Transverse colon (tissue), 4 donors: ENCODE data around the gene PTGR2. TPM values are rescaled to one million over a fixed set of nuclear protein-coding genes. Genes with fewer than 3 reads are reported as not detected.
"Not testable (repeated sequence)": the region's sequence is repeated elsewhere in the genome, so short reads cannot be mapped to it uniquely, and the experiment has no call there.

Experiments
- DNase-seq: peaks from one replicate; pipeline ENCODE4 v3.0.0-alpha.2; 2019
- H3K27ac ChIP-seq, 4 donors: fragments of 200-600 bp; sonication (generic); 2 replicates each; pipeline ENCODE4 v1.5.1; 2016 to 2018; ENCODE audit warnings: inconsistent platforms in 4 of 4
- H3K27me3 ChIP-seq: fragments of 200-600 bp; sonication (generic); 2 replicates; pipeline ENCODE4 v1.5.1; 2017; ENCODE audit warnings: inconsistent platforms
- H3K36me3 ChIP-seq, 4 donors: fragments of 200-600 bp; sonication (generic); 2 replicates each; pipeline ENCODE4 v1.5.1; 2017 to 2019; ENCODE audit warnings: inconsistent platforms in 4 of 4
- H3K4me1 ChIP-seq, 4 donors: fragments of 200-600 bp; sonication (generic); 2 replicates each; pipeline ENCODE4 v1.5.1; 2017 to 2020; ENCODE audit warnings: inconsistent platforms in 4 of 4
- H3K4me3 ChIP-seq, 4 donors: fragments of 200-600 bp; sonication (generic); 1 replicate in 1 of 4; 2 replicates in 3 of 4; pipeline versions ENCODE4 v1.5.1 to v1.6.1; 2017 to 2019; ENCODE audit warnings: inconsistent platforms in 4 of 4
- H3K9me3 ChIP-seq, 2 donors: fragments of 200-600 bp; sonication (generic); 2 replicates each; pipeline ENCODE4 v1.5.1; 2017 to 2019; ENCODE audit warnings: inconsistent platforms in 2 of 2
- CTCF ChIP-seq, 5 experiments: fragments of 200-600 bp in 3 of 5; fragments of 450-650 bp in 2 of 5; sonication (generic) in 3 of 5; IDR thresholded peaks; 1 replicate in 2 of 5; 2 replicates in 3 of 5; pipeline ENCODE4 v1.5.1; 2016 to 2017; ENCODE audit warnings: antibody characterized with exemption in 5 of 5, inconsistent platforms in 3 of 5, mild to moderate bottlenecking in 2 of 5, moderate library complexity in 1 of 5
- EP300 ChIP-seq: sonication (generic); formaldehyde crosslinking; IDR thresholded peaks from one replicate; pipeline ENCODE4 v1.6.1; 2017; ENCODE audit warnings: antibody characterized with exemption, low read depth
- POLR2A ChIP-seq: fragments of 450-650 bp; IDR thresholded peaks from one replicate; pipeline ENCODE4 v1.6.1; 2016; ENCODE audit warnings: antibody characterized with exemption, mild to moderate bottlenecking, moderate library complexity
- POLR2AphosphoS5 ChIP-seq, 3 donors: sonication (generic); formaldehyde crosslinking; IDR thresholded peaks; one replicate each; pipeline ENCODE4 v1.6.1; 2016; ENCODE audit warnings: antibody characterized with exemption in 3 of 3
- WGBS, 2 donors: methylation state at CpG; one replicate each; pipeline ENCODE4 v1.1.5; 2018; ENCODE audit warnings: low coverage in 1 of 2; 5-methylcytosine and 5-hydroxymethylcytosine counted together
- in situ Hi-C, 4 donors: fragments of 200-750 bp; cut with MboI; loops; one replicate each; pipeline versions ENCODE4 v1.15.0 to v1.15.1; 2017; ENCODE audit warnings: low sequenced_read_pairs in 3 of 4, low pct_ligation_motif_present in 1 of 4, low pct_unique_long_range_greater_than_20kb in 1 of 4
- intact Hi-C: fragments of 100-400 bp; cut with DNase I; formaldehyde crosslinking; loops from one replicate; pipeline ENCODE4 v1.15.1; 2023; ENCODE audit warnings: low total_unique reads
- total RNA-seq, 4 donors: library from RNA; depleted of rRNA; stranded (reverse); fragments of >200 nt; gene quantifications; one replicate each; pipeline ENCODE4 v1.1.0, GENCODE V29; 2016

Gene PTGR2
- total RNA-seq, 4 donors from 2014 or later: 1.8 to 15.8 (median 10.8) TPM

- in situ Hi-C loops: loop anchor here in 3 of 4 donors (5.0 to 25.0 kb wide), 3 partner anchors 95 to 317 kb away; no protein-coding TSS in a partner anchor
- TF ChIP-seq POLR2A: no peak
- TF ChIP-seq EP300: no peak
- no peak for TF ChIP-seq POLR2AphosphoS5 (IDR thresholded peaks at IDR 0.05)
- TF ChIP-seq CTCF (IDR thresholded peaks at IDR 0.05): no peak
- 61 to 74% methylated on average over 8 to 9 of the region's 9 CpGs for WGBS, 2 donors
- Histone ChIP-seq H3K27me3 (no peaks in the 10 kb centered on the region), H3K4me3 (no peak overlapping the region), H3K36me3 (no peaks in the 10 kb centered on the region), H3K27ac (no peak overlapping the region), H3K9me3 (no peaks in the 10 kb centered on the region), H3K4me1 (peaks cover 0 to 14% (median 9%) of the 10 kb centered on the region in 4 donors)
- DNase-seq: no peak
- intact Hi-C loops: loop anchor here (10.0 kb wide), 1 partner anchor 105 kb away; no protein-coding TSS in a partner anchor
Observed at GRCh38 chr14:73829526-73830431, 21.9 kb upstream of the PTGR2 start.

- TF ChIP-seq POLR2A (no peak), POLR2AphosphoS5 (IDR thresholded peaks at IDR 0.05) (no peak), EP300 (no peak), CTCF (IDR thresholded peaks at IDR 0.05) (no peak)
- in situ Hi-C loops: loop anchor here in 1 of 4 donors (25.0 kb wide), 1 partner anchor 321 kb away; no protein-coding TSS in a partner anchor
- H3K4me3 ChIP-seq: no peak overlapping the region
- no peaks in the 10 kb centered on the region for H3K4me1 ChIP-seq
- no peak overlapping the region for H3K27ac ChIP-seq
- no peak for DNase-seq
- no peaks in the 10 kb centered on the region for H3K36me3 ChIP-seq
- intact Hi-C loops: no loop called here
- no peaks in the 10 kb centered on the region for H3K27me3 ChIP-seq
- WGBS, 2 donors: 67 to 80% methylated on average over 1 of the region's 1 CpG
- no peaks in the 10 kb centered on the region for H3K9me3 ChIP-seq
Observed at GRCh38 chr14:73833034-73833433, 18.6 kb upstream of the PTGR2 start.

- TF ChIP-seq POLR2AphosphoS5 (IDR thresholded peaks at IDR 0.05) (no peak), CTCF (IDR thresholded peaks at IDR 0.05) (no peak), POLR2A (no peak), EP300 (no peak)
- intact Hi-C loops: no loop called here
- Histone ChIP-seq H3K36me3 (no peaks in the 10 kb centered on the region), H3K27ac (no peak overlapping the region), H3K9me3 (no peaks in the 10 kb centered on the region), H3K27me3 (no peaks in the 10 kb centered on the region), H3K4me3 (no peak overlapping the region), H3K4me1 (no peaks in the 10 kb centered on the region)
- no peak for DNase-seq
- in situ Hi-C loops: loop anchor here in 1 of 4 donors (25.0 kb wide), 1 partner anchor 321 kb away; no protein-coding TSS in a partner anchor
- WGBS, 2 donors: 64 to 89% methylated on average over 5 to 9 of the region's 9 CpGs
Observed at GRCh38 chr14:73833530-73834260, 17.9 kb upstream of the PTGR2 start.

- 60 to 93% methylated on average over 1 to 4 of the region's 4 CpGs for WGBS, 2 donors
- no peak overlapping the region for H3K4me3 ChIP-seq
- no peak for DNase-seq
- no peaks in the 10 kb centered on the region for H3K36me3 ChIP-seq
- no peak for TF ChIP-seq POLR2A
- TF ChIP-seq POLR2AphosphoS5 (IDR thresholded peaks at IDR 0.05): no peak
- no peak for TF ChIP-seq CTCF (IDR thresholded peaks at IDR 0.05)
- no peak for TF ChIP-seq EP300
- in situ Hi-C loops: loop anchor here in 1 of 4 donors (25.0 kb wide), 1 partner anchor 322 kb away; no protein-coding TSS in a partner anchor
- no peaks in the 10 kb centered on the region for H3K4me1 ChIP-seq
- H3K27ac ChIP-seq: no peak overlapping the region
- H3K27me3 ChIP-seq: no peaks in the 10 kb centered on the region
- intact Hi-C loops: no loop called here
- no peaks in the 10 kb centered on the region for H3K9me3 ChIP-seq
Observed at GRCh38 chr14:73834261-73834625, 17.4 kb upstream of the PTGR2 start.

GRCh38 chr14:73838293-73839034 is 13.2 kb upstream of the PTGR2 start:
- H3K4me3 ChIP-seq, H3K27me3 ChIP-seq, H3K9me3 ChIP-seq, H3K36me3 ChIP-seq, intact Hi-C loops, H3K27ac ChIP-seq, H3K4me1 ChIP-seq, DNase-seq: not testable (repeated sequence)
- 93 to 100% methylated on average over 6 to 7 of the region's 7 CpGs for whole genome bisulfite sequencing, 2 donors
- in situ Hi-C loops: loop anchor here in 1 of 4 donors (25.0 kb wide), 1 partner anchor 326 kb away; no protein-coding TSS in a partner anchor
